Islet precursor cell (in vitro differentiated cells): Measurements from ENCODE around the gene CAPS2.
"Not testable (repeated sequence)": the region's sequence is repeated elsewhere in the genome, so short reads cannot be mapped to it uniquely, and the experiment has no call there.

Experiments
- DNase-seq: peaks from one replicate; pipeline ENCODE4 v3.0.0-alpha.2; 2018

The CAPS2 gene

GRCh38 chr12:75329918-75330826, at the start of gene CAPS2:
TSS of gene CAPS2 (minus strand) at chr12:75330324. CDS start at chr12:75326498, 3,826 bp downstream.
- peak; percentile 97 for DNase-seq

DNA sequence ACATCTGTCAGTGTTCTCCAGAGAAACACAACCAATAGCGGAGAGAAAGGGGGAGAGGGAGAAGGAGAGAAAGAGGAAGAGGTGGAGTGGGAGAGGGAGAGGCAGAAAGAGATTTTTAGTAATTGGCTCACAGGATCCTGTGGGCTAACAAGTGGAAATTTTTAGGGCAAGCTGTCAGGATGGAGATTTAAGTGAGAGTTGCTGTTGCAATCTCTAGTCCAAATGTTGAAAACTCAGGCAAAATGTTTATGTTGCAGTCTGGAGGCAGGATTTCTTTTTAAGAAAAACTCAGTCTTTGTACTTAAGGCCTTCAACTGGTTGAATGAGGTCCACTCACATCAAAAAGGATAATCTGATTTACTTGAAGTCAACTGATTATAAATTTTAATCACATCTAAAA, 48.2 kb upstream of the CAPS2 start:
- no peak for DNase-seq

- no peak for DNase-seq
Observed at GRCh38 chr12:75374971-75375370, 44.8 kb upstream of the CAPS2 start.

DNA sequence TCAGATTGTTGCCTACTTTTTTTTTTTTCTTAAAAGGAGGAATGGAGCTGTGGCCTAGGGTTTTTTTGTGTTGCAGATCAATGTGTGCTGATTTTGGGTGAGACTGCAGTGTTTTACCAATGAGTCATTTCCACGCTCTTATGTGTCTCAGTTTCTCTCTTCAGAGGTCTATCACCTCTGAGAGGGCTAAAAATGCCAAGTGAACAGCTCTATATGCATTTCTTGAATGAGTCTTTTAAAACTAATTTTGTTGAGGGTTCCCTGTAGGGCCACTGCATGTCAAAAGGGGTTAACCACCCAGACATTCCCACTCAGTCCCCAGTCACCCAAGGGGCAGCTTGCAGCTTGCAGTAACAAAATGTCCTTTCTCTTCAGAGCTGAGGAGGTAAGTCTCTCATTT, 36.5 kb upstream of the CAPS2 start:
- DNase-seq = no peak

DNA sequence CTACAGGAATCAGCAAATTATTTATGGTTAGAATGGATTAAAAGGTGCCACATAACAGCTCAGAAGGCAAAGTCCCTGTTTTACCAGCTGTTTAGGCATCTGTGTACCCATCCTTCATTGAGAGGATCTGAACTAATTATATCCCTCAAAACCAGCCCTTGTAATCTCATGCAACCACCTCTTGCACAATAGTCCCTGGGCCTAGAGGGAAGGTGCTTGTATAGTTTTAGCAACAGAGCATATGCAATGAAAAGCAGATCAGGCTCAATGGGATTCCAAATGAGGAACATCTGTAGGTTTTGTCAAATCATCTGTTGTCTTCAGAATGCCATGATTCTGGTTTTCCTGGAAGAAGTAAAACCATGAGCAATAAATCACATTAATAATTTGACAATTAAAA, 34.8 kb upstream of the CAPS2 start:
- no peak for DNase-seq

DNA sequence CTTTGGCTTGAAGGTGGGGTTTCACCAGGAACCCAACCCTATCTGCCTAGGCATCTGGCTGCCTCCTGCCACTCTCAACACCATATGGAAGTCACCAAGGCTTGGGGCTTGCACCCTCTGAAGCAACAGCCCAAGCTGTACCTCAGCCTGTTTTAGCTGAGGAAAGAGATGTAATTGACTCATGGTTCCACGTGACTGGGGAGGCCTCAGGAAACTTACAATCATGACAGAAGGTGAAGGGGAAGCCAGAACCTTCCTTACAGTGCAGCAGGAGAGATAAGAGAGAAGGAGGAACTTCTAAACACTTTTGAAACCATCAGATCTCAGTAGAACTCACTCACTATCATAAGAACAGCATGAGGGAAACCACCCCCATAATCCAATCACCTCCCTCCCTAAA, 31.3 kb upstream of the CAPS2 start:
- DNase-seq = no peak

GRCh38 chr12:75360920-75361319, 30.8 kb upstream of the CAPS2 start:
- DNase-seq = no peak

- DNase-seq = no peak
Observed at GRCh38 chr12:75354011-75354410, 23.9 kb upstream of the CAPS2 start.

DNA sequence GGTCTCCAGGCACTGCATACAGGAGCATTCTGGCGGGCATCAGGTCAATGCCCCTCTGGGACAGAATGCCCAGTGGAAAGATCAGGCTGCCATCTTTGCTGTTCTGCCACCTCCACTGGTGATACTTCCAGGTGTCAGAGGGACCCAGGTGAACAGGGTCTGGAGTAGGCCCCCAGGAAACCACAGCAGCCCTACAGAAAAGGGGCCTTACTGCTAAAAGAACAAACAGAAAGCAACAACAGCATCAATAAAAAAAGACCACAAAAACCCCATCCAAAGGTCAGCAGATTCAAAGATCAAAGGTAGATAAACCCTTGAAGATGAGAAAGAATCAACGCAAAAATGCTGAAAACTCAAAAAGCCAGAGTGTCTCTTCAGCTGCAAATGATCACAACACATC, 20.3 kb upstream of the CAPS2 start:
- no peak for DNase-seq

DNA sequence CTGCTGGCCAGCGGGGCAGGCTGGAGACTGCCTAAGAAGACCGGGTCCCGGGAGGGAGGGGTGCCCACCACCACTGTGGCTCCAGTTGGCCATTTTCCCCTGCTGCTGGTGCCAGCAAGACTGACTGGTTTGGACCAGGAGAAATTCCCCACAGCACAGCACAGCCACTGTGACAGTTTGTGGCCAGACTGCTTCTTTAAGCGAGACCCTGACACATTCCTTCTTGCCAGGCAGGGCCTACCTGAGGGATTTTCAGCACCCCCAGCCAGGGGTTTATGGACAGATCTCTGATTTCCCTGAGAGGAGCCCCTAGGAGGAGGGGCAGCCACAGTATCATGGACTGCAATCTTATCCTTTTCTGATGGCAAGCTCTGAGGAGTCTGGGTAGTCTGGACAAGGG, 19.8 kb upstream of the CAPS2 start:
- peak; percentile 64 for DNase-seq

DNA sequence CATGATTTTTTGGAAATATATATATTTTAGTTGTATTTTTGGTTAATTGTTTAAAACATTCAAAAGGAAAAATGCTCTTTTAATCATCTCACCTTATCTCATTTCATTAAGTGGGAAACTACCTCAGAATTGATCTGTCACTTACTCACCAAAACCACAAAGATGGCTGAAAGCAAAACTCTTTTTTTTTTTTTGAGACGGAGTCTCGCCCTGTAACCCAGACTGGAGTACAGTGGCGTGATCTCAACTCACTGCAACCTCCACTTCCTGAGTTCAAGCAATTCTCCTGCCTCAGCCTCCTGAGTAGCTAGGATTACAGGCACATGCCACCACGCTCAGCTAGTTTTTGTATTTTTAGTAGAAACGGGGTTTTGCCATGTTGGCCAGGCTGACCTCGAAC, 16.1 kb upstream of the CAPS2 start:
- not testable (repeated sequence) for DNase-seq

DNA sequence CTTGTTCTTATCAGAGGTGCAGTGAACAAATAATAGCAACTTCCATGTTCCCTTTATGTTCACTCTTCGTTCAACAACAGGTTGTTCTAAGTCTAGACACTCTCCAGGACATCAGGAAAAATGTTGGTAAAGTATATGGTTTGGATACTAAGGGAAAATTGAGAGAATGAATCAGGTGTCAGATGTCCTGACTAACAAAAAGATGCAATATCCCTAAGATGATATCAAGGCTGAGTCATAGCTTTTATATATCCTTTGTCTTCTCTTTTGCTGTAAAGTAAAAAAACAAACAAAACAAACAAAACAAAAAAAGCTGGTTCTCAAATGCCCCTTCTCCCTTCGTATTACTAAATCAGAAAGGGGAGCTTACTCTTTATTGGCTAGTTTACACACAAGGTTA, 15.4 kb upstream of the CAPS2 start:
- no peak for DNase-seq

GRCh38 chr12:75341873-75342272, 11.7 kb upstream of the CAPS2 start:
- DNase-seq = peak; percentile 65

DNA sequence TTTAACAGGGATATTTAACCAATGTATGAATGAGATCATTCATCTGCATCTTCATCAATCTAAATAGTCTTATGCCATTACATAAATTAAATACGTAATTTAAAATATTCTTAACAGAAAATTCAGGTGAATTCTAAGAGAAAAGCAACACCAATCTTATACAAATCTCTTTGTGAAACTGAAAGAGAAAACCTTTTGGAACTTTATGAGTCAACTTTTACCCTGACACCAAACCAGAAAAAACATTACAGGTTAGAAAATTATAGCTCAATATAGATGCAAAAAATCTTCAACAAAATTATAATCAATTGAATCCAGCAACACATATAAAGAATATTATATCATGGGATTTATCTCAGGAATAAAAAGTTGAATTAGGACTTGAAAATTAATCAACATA, 7.8 kb upstream of the CAPS2 start:
- no peak for DNase-seq

GRCh38 chr12:75334384-75335030, 4.4 kb upstream of the CAPS2 start, which contains the start of gene GLIPR1L1:
TSS of gene GLIPR1L1 (plus strand) at chr12:75334670. CDS start at chr12:75334729, 59 bp downstream.
- DNase-seq = peak; percentile 98

GRCh38 chr12:75327642-75328041, 2.5 kb downstream of the CAPS2 start:
- no peak for DNase-seq

GRCh38 chr12:75323663-75324062, 6.5 kb downstream of the CAPS2 start:
- DNase-seq = no peak

- DNase-seq = no peak
Observed at GRCh38 chr12:75322464-75322863, 7.7 kb downstream of the CAPS2 start.

GRCh38 chr12:75317784-75318183, 12.3 kb downstream of the CAPS2 start:
- DNase-seq = no peak

GRCh38 chr12:75315518-75315917, 14.6 kb downstream of the CAPS2 start:
- DNase-seq = no peak

- DNase-seq = no peak
Observed at GRCh38 chr12:75311369-75311768, 18.8 kb downstream of the CAPS2 start.

- no peak for DNase-seq
Observed at GRCh38 chr12:75308279-75308678, 21.8 kb downstream of the CAPS2 start.

DNA sequence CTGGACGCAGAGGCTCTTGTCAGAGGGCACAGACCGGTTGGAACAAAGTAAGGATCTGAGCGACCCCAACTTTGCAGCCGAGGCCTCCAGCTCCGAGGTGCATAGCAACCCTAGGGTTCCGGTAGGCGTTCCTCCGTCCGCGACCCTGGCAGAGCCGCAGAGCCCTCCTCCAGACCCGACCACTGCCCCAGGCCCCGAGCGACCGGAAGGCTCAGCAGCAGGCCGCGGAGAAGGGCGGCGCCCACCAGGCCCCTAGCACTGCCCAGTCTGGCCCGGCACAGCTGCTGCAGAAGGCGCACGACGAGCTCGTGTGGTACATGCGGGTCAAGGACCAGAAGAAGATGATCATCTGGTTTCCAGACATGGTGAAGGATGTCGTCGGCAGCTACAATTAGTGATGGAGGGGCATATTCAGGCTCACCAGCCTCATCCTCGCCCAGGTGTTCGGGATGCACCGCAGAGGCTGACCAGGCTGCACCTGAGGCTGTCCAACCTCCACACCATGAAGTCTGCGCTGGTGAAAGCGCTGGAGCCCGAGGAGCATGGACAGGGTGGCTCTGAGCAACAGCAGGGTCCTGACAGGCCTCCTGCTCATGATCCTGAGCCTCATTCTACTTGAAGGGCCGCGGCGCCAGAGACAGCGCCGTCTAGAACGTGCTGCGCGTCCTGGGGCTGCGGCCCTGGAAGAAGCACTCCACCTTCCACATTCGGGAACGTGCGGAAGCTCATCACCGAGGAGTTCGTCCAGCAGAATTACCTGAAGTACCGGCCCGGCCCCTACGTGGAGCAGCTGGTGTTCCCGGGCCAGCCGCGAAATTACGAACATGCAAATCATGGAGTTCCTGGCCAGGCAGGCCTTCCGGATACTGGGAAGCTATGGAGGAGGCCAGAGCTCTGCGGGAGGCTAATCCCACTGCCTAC, 24.5 kb downstream of the CAPS2 start:
- no peak for DNase-seq
